MM.1S (cell line): Measurements from ENCODE around the gene EXOC2.

ENCODE experiments used
- EZH2phosphoT487 ChIP-seq: fragments of 300-600 bp; sonication (generic); IDR thresholded peaks from 2 replicates; pipeline ENCODE4 v1.6.1; 2018; ENCODE audit warnings: antibody characterized with exemption, low read length
- TF ChIP-seq, protein P1 (sequence below): fragments of 300-600 bp; sonication (generic); IDR thresholded peaks from 2 replicates; pipeline ENCODE4 v1.5.1; 2016; ENCODE audit warnings: antibody characterized with exemption, low read length, mixed read lengths

GRCh38 chr6:604579-604978 is 88.4 kb downstream of the EXOC2 start:
- TF ChIP-seq, protein P1, sequence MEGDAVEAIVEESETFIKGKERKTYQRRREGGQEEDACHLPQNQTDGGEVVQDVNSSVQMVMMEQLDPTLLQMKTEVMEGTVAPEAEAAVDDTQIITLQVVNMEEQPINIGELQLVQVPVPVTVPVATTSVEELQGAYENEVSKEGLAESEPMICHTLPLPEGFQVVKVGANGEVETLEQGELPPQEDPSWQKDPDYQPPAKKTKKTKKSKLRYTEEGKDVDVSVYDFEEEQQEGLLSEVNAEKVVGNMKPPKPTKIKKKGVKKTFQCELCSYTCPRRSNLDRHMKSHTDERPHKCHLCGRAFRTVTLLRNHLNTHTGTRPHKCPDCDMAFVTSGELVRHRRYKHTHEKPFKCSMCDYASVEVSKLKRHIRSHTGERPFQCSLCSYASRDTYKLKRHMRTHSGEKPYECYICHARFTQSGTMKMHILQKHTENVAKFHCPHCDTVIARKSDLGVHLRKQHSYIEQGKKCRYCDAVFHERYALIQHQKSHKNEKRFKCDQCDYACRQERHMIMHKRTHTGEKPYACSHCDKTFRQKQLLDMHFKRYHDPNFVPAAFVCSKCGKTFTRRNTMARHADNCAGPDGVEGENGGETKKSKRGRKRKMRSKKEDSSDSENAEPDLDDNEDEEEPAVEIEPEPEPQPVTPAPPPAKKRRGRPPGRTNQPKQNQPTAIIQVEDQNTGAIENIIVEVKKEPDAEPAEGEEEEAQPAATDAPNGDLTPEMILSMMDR = no peak
- TF ChIP-seq EZH2phosphoT487 = no peak
